Spleen (tissue), 11 donors: ENCODE data around the gene RAB5B. TPM values are rescaled to one million over a fixed set of nuclear protein-coding genes. Genes with fewer than 3 reads are reported as not detected.
"Not testable (repeated sequence)": the region's sequence is repeated elsewhere in the genome, so short reads cannot be mapped to it uniquely, and the experiment has no call there.

Experiments
- DNase-seq: peaks from one replicate; pipeline ENCODE4 v3.0.0-alpha.2; 2020
- H3K27ac ChIP-seq, 8 donors: fragments of 200-600 bp; sonication (generic) in 7 of 8; 1 replicate in 4 of 8; 2 replicates in 4 of 8; pipeline versions ENCODE4 v1.5.0 to v1.8.0; 2016 to 2021; ENCODE audit warnings: inconsistent platforms in 4 of 8, mild to moderate bottlenecking in 4 of 8, moderate library complexity in 1 of 8
- H3K27me3 ChIP-seq, 7 donors: fragments of 200-600 bp; sonication (generic) in 6 of 7; replicated peaks in 1 of 7; 1 replicate in 4 of 7; 2 replicates in 3 of 7; pipeline versions ENCODE4 v1.5.0 to v1.8.0; 2016 to 2021; ENCODE audit warnings: inconsistent platforms in 3 of 7, mild to moderate bottlenecking in 1 of 7
- H3K36me3 ChIP-seq, 6 donors: fragments of 200-600 bp; sonication (generic) in 5 of 6; 1 replicate in 4 of 6; 2 replicates in 2 of 6; pipeline versions ENCODE4 v1.5.0 to v1.8.0; 2016 to 2021; ENCODE audit warnings: inconsistent platforms in 2 of 6
- H3K4me1 ChIP-seq, 6 donors: fragments of 200-600 bp; sonication (generic) in 5 of 6; 1 replicate in 3 of 6; 2 replicates in 3 of 6; pipeline versions ENCODE4 v1.5.0 to v1.8.0; 2016 to 2021; ENCODE audit warnings: inconsistent platforms in 3 of 6
- H3K4me3 ChIP-seq, 8 donors: fragments of 200-600 bp; sonication (generic) in 7 of 8; 1 replicate in 4 of 8; 2 replicates in 4 of 8; pipeline versions ENCODE4 v1.5.0 to v1.8.0; 2016 to 2021; ENCODE audit warnings: inconsistent platforms in 4 of 8, mild to moderate bottlenecking in 4 of 8, moderate library complexity in 2 of 8
- H3K9me3 ChIP-seq, 8 donors: fragments of 200-600 bp; sonication (generic) in 7 of 8; 1 replicate in 4 of 8; 2 replicates in 4 of 8; pipeline versions ENCODE4 v1.5.0 to v1.8.0; 2016 to 2021; ENCODE audit warnings: inconsistent platforms in 4 of 8
- CTCF ChIP-seq, 11 experiments: fragments of 200-600 bp in 7 of 11; fragments of 450-650 bp in 4 of 11; sonication (generic) in 4 of 11; IDR thresholded peaks in 8 of 11; conservative IDR thresholded peaks in 3 of 11; 1 replicate in 7 of 11; 2 replicates in 4 of 11; pipeline versions ENCODE4 v1.4.0 to v1.8.0; 2016 to 2021; ENCODE audit warnings: antibody characterized with exemption in 11 of 11, inconsistent platforms in 4 of 11, mild to moderate bottlenecking in 1 of 11
- POLR2A ChIP-seq, 3 donors: fragments of 450-650 bp; IDR thresholded peaks; one replicate each; pipeline ENCODE4 v1.5.1; 2017; ENCODE audit warnings: antibody characterized with exemption in 3 of 3, mild to moderate bottlenecking in 1 of 3
- POLR2AphosphoS5 ChIP-seq, 3 donors: sonication (generic); formaldehyde crosslinking; IDR thresholded peaks; one replicate each; pipeline ENCODE4 v1.5.1; 2017; ENCODE audit warnings: antibody characterized with exemption in 3 of 3
- WGBS, 5 donors: extraction: QIAGEN DNeasy Blood & Tissue Kit in 3 of 5; methylation state at CpG; one replicate each; pipeline versions ENCODE4 v1.1.5 to v1.1.7; 2013 to 2018; 5-methylcytosine and 5-hydroxymethylcytosine counted together
- intact Hi-C: fragments of 100-400 bp; cut with DNase I; formaldehyde crosslinking; loops from one replicate; pipeline ENCODE4 v1.15.0; 2023; ENCODE audit warnings: low total_unique reads
- polyA plus RNA-seq, 3 donors: library from polyadenylated mRNA; stranded (reverse); fragments of 200-250 nt; gene quantifications; one replicate each; pipeline ENCODE4 v1.2.1, GENCODE V29; 2013
- total RNA-seq, 7 donors: library from RNA; depleted of rRNA in 3 of 7; stranded (reverse); fragments of >200 nt in 3 of 7; fragmentation: NEBNext Ultra II Directional in 4 of 7; extraction: Animal tissue kit (Norgen Biotek cat#: 25700) in 4 of 7; gene quantifications; one replicate each; pipeline versions ENCODE4 v1.1.0 to v1.2.1, GENCODE V29; 2016 to 2021
- donor health status: healthy with polysubstance abuse.
- donor health status: DM: no; HTN: no; CAD: no; lungs with moderate emphysema.
- donor health status: DM: no; HTN: no; CAD: no.
- donor health status: Bipolar disorder and iron deficiency.
- donor health status: healthy.
- donor health status: DM: no; HTN: no; CAD: no.
- donor health status: DM: yes; HTN: yes; CAD: no.

The RAB5B gene
- total and polyA plus RNA-seq, 10 donors = 30.9 to 101 (median 81.4) TPM

- 78 to 84% (median 84%) methylated on average over 7 of the region's 7 CpGs for WGBS, 5 donors
- Histone ChIP-seq H3K27me3 (no peaks in the 10 kb centered on the region), H3K36me3 (peaks cover 0 to 42% (median 0%) of the 10 kb centered on the region in 6 donors), H3K9me3 (no peaks in the 10 kb centered on the region), H3K27ac (no peak overlapping the region), H3K4me3 (no peak overlapping the region), H3K4me1 (peaks cover 0 to 38% (median 16%) of the 10 kb centered on the region in 6 donors)
- intact Hi-C loops = no loop called here
- DNase-seq = no peak
- TF ChIP-seq POLR2A (IDR thresholded peaks at IDR 0.05) (no peak), CTCF (IDR thresholded peaks at IDR 0.05 in 8 of 11, conservative IDR thresholded peaks at IDR 0.05 in 3 of 11) (no peak), POLR2AphosphoS5 (IDR thresholded peaks at IDR 0.05) (no peak)
Observed at GRCh38 chr12:56001487-56002100, 27.7 kb downstream of the RAB5B start.

- H3K36me3 ChIP-seq = peaks cover 0 to 42% (median 0%) of the 10 kb centered on the region in 6 donors
- H3K4me3 ChIP-seq, H3K27me3 ChIP-seq, H3K9me3 ChIP-seq, intact Hi-C loops, H3K27ac ChIP-seq, DNase-seq: not testable (repeated sequence)
- H3K4me1 ChIP-seq = peaks cover 0 to 37% (median 11%) of the 10 kb centered on the region in 6 donors
- 77 to 88% (median 85%) methylated on average over 5 of the region's 5 CpGs for WGBS, 5 donors
Observed at GRCh38 chr12:56003376-56003775, 29.5 kb downstream of the RAB5B start.

GRCh38 chr12:56004211-56004610 is 30.3 kb downstream of the RAB5B start:
- Histone ChIP-seq H3K4me3 (no peak overlapping the region), H3K4me1 (peaks cover 0 to 39% (median 12%) of the 10 kb centered on the region in 6 donors), H3K27ac (no peak overlapping the region), H3K36me3 (peaks cover 0 to 42% (median 0%) of the 10 kb centered on the region in 6 donors), H3K27me3 (no peaks in the 10 kb centered on the region), H3K9me3 (no peaks in the 10 kb centered on the region)
- DNase-seq = no peak
- 90 to 100% (median 93%) methylated on average over 6 to 10 of the region's 10 CpGs for WGBS, 5 donors
- intact Hi-C loops = no loop called here
- TF ChIP-seq POLR2AphosphoS5 (IDR thresholded peaks at IDR 0.05) (no peak), POLR2A (IDR thresholded peaks at IDR 0.05) (no peak), CTCF (IDR thresholded peaks at IDR 0.05 in 8 of 11, conservative IDR thresholded peaks at IDR 0.05 in 3 of 11) (no peak)

- DNase-seq = peak; percentile 88
- H3K4me3 ChIP-seq = peak overlapping the region; percentile 69 to 91 (median 81)
Observed at GRCh38 chr12:56007564-56008559, 34.0 kb downstream of the RAB5B start.

More at GRCh38 chr12:56007564-56008559, 34.0 kb downstream of the RAB5B start:
- WGBS, 5 donors = 2 to 5% (median 4%) methylated on average over 28 to 44 of the region's 44 CpGs
- H3K4me1 ChIP-seq = peaks cover 0 to 40% (median 12%) of the 10 kb centered on the region in 6 donors
- H3K27me3 ChIP-seq = no peaks in the 10 kb centered on the region
- H3K27ac ChIP-seq = peak overlapping the region; percentile 80 to 95 (median 92)
- H3K9me3 ChIP-seq = no peaks in the 10 kb centered on the region
- intact Hi-C loops = no loop called here
- peak in 1 of 11 experiments; percentile 10 for TF ChIP-seq CTCF (IDR thresholded peaks at IDR 0.05 in 8 of 11, conservative IDR thresholded peaks at IDR 0.05 in 3 of 11)
- TF ChIP-seq POLR2A (IDR thresholded peaks at IDR 0.05) = no peak
- TF ChIP-seq POLR2AphosphoS5 (IDR thresholded peaks at IDR 0.05) = peak in 1 of 3 donors; percentile 22
- peaks cover 0 to 26% (median 0%) of the 10 kb centered on the region in 6 donors for H3K36me3 ChIP-seq
